ENCODE measurements around the gene PDE11A. TPM values are rescaled to one million over a fixed set of nuclear protein-coding genes. Genes with fewer than 3 reads are reported as not detected.
"Not testable (repeated sequence)": the region's sequence is repeated elsewhere in the genome, so short reads cannot be mapped to it uniquely, and the experiment has no call there.

PDE11A gene
- total RNA-seq, 1 experiment from 2014 or later: 2.6 TPM

DNA sequence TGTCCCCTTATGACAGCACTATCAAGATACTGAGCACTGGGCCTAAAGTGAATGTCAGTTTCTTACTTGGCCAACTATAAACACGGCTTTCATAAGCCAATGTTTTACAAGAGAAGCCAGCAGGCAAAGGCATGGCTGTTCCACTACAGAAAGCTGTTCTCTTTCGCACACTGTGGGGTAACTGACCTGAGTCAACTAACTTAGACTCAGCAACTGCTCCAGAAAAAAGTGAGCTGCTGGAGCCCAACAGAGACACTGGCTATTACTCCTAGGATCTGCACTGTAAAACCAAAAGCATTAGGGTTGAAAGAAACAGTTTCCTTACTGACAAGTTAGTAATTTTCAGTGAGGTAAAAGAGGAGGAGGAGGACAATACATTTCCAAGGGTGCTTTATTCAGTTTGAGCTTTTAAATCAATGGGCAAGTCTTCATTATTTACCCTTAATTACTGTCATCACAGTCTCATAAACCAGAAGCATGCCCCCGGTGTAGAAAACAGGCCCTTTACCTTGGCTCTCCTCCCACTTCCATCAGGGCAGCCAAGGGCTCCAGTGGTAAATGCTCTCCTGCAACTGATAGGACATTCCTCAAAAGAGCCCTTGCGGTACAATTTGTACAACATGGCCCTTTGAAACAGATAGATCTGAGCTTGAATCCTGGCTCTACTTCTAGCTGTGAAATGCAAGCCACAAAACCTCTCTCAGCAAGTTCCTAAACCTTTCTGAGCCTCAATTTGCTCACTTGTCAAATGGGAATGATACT, 275.7 kb downstream of the PDE11A start:
- in situ Hi-C loops (cut with HindIII; ENCODE audit: low sequenced_read_pairs): no loop called here
- DNase-seq (ENCODE audit: low spot score): no peak

- no peak for DNase-seq (ENCODE audit: low spot score)
These were observed 276.6 kb downstream of the PDE11A start for GRCh38 chr2:177796011-177796410.

DNA sequence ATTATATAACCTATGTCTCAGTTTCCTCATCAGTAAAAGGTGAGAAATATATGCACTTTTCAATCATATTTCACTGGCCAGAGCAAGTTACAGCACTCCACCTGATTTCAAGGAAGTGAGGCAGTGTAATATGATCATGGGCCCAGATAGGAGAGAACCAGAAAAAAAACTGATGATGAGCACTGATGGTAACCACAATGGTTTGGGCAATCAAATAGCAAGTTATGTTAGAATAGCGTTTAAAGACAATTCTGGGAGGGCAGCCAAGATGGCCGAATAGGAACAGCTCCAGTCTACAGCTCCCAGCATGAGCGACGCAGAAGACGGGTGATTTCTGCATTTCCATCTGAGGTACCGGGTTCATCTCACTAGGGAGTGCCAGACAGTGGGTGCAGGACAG, 287.4 kb downstream of the PDE11A start:
- DNase-seq (ENCODE audit: low spot score); in situ Hi-C loops (cut with HindIII; ENCODE audit: low sequenced_read_pairs): not testable (repeated sequence)

More at GRCh38 chr2:177796011-177796410, 276.6 kb downstream of the PDE11A start:
- in situ Hi-C loops (cut with HindIII; ENCODE audit: low sequenced_read_pairs): no loop called here

DNA sequence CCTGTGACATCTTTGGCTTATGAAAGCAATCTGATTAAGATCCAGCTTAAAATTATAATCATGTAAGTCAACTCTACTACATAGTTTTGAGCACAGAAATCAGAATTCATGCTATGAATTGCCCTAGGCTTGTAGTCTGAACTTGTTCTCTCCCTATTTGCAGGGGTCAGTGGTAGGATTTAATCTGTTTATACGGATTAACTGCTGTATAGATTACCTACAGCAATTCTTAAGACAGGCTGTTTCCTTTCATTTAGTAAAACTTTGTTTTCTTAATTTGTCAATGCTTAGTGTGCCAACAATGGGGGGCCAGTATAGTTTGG, 287.9 kb downstream of the PDE11A start:
- DNase-seq (ENCODE audit: low spot score): no peak
- in situ Hi-C loops (cut with HindIII; ENCODE audit: low sequenced_read_pairs): no loop called here

DNA sequence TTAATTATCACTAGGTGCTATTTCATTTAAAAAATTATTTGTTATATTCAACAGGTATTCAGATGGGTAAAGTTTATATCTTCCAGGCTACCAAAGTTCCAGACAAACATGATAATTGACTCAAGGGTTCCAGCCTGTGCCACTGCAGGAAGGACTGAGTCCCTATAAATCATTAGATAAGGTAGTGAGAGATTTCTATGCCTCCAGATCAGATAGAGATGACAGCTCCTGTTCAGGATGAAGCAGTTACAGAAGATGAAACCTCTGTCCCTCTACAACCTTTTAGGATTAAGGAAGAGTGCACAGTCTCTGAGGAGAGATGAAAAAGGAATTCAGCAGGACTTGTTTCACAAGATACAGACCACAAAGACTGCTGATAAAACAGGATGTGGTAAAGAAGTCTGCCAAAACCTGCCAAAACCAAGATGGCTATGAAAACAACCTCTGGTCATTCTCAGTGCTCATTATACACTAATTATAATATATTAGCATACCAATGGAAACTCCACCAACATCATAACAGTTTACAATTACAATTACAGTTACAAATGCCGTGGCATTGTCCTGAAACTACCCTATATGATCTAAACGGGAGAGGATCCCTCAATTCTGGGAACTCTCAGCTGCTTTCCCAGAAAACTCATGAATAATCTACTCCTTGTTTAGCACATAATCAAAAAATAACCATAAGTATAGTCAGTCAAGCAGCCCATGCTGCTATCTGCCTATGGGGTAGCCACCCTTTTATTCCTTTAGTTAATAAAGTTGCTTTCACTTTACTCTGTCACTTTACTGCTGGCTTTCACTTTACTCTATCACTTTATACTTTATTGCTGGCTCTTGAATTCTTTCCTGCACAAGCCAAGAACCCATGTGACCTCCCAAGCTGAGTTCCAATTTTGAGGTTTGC, 288.5 kb downstream of the PDE11A start:
- in situ Hi-C loops (cut with HindIII; ENCODE audit: low sequenced_read_pairs): no loop called here
- DNase-seq (ENCODE audit: low spot score): no peak

DNA sequence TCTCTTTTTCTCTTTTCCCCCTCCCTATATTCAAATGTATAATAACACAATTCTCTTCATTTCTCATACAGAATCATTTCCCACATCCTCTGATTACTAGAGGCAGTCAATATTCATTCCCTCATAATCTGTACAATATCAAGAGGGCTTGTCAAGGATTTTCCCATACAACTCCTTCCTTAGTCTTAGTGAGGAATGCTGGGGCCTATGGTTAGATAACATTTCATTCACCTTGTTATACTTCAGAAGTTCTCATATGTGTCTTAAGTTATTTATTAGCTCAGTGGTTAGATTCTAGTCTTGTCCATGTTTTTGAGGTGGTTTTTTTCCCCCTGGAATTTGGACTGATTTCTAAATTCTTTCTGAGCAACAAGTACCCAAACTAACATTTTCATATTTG, 289.5 kb downstream of the PDE11A start:
- in situ Hi-C loops (cut with HindIII; ENCODE audit: low sequenced_read_pairs): no loop called here
- DNase-seq (ENCODE audit: low spot score): no peak

GRCh38 chr2:177782613-177783012, 290.0 kb downstream of the PDE11A start:
- DNase-seq (ENCODE audit: low spot score): no peak
- in situ Hi-C loops (cut with HindIII; ENCODE audit: low sequenced_read_pairs): no loop called here

DNA sequence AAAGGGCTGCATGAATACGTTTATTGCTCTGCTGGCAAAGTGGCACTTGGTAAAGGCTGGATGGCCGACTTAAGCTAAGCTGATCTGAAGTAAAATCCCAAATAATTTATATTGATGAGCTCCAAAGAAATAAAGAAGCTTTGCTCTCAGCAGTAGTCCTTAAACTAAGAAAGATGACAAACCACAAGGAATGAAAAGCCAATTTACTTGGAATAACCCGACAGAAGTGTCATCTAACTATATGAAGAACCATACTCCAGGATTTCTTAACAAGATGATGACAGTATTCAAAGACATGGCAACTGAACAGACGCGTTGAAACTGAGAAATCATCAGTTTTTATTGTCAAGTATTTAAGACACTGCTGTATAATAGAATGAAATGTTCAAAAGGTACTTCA, 294.1 kb downstream of the PDE11A start:
- no peak for DNase-seq (ENCODE audit: low spot score)
- in situ Hi-C loops (cut with HindIII; ENCODE audit: low sequenced_read_pairs): no loop called here

GRCh38 chr2:177772529-177772928, 300.0 kb downstream of the PDE11A start:
- DNase-seq (ENCODE audit: low spot score): peak; percentile 14

GRCh38 chr2:177771191-177771590, 301.4 kb downstream of the PDE11A start:
- in situ Hi-C loops (cut with HindIII; ENCODE audit: low sequenced_read_pairs): no loop called here

More at GRCh38 chr2:177772529-177772928, 300.0 kb downstream of the PDE11A start:
- in situ Hi-C loops (cut with HindIII; ENCODE audit: low sequenced_read_pairs): no loop called here

GRCh38 chr2:177767768-177768167, 304.8 kb downstream of the PDE11A start:
- in situ Hi-C loops (cut with HindIII; ENCODE audit: low sequenced_read_pairs): no loop called here

More at GRCh38 chr2:177771191-177771590, 301.4 kb downstream of the PDE11A start:
- no peak for DNase-seq (ENCODE audit: low spot score)

GRCh38 chr2:177765698-177766097, 306.9 kb downstream of the PDE11A start:
- no peak for DNase-seq (ENCODE audit: low spot score)
- in situ Hi-C loops (cut with HindIII; ENCODE audit: low sequenced_read_pairs): no loop called here

More at GRCh38 chr2:177767768-177768167, 304.8 kb downstream of the PDE11A start:
- no peak for DNase-seq (ENCODE audit: low spot score)

GRCh38 chr2:177763531-177764265, 308.9 kb downstream of the PDE11A start:
- peak; percentile 72 for DNase-seq (ENCODE audit: low spot score)
- in situ Hi-C loops (cut with HindIII; ENCODE audit: low sequenced_read_pairs): no loop called here

GRCh38 chr2:177759443-177759842, 313.1 kb downstream of the PDE11A start:
- no peak for DNase-seq (ENCODE audit: low spot score)
- in situ Hi-C loops (cut with HindIII; ENCODE audit: low sequenced_read_pairs): no loop called here

DNA sequence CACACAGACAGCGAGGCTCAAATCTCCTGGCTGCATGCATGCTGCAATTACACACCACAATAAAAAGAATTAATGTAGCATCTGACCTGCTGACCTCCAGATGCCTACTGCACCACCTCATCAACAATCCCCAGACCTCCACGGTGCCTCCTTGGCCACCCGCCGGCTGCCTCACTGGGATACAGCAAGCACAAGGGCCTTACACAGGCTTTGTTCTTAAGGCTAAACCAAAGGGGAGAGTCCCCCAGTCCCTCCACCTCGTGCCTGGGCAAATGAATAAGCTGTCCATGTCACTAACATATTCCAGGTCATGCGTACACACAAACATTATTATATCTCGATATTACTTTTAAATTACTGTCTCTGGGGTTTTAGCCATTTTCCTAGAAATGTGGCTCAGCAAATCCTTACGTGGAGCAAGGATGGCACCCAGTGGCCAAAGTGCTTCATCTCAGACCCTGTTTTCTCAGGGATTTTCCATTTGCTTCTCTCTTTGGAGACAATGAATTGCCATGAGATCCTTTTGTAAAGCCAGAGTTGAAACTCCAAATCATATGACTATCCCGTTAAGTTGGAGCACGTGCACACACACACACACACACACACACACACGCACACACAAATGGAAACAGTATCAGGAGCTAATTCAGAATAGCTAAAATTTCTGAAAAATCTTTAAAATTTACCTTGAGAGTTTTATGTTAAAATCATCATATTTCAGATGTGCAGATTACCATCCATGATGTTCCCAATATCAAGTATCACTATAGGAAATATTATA, 313.8 kb downstream of the PDE11A start:
- in situ Hi-C loops (cut with HindIII; ENCODE audit: low sequenced_read_pairs): no loop called here
- DNase-seq (ENCODE audit: low spot score): peak; percentile 72

DNA sequence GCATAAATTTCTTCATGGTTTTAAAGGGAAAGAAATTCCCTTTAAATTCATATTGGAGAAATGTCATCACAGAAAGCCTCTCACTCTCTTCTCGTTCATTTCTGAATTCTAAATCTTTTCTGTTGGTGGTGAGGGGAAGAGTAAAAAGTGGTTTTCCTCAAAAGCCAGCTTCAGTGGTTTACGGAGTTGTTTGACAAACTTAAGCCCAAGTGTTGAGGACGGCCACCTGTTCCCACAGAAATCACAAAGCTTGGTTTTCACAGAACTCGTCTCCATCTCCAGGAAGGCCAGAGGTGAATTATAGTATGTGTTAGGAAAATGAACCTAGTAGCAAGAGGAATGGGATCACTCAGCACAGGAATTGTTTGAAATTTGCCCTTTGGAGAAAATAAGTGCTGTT, 316.2 kb downstream of the PDE11A start:
- in situ Hi-C loops (cut with HindIII; ENCODE audit: low sequenced_read_pairs): no loop called here
- DNase-seq (ENCODE audit: low spot score): peak; percentile 14

DNA sequence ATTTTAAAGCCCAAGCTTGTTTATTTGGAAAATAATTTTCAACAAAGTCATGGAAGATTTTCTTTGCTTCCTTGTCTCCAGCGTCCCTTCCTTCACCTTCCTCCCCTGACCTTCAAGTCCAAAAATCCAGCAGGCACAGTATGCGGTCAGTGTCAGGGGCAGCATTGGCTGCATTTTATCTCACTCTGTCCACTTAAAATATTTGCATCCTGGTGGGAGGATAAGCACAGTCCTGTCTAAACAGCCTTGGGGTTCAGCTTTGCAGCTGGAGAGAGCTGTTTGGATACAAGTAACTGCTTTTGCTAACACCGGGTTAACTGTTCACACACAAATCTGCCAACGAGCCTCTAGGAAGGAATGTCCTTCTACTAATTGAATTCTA, 318.1 kb downstream of the PDE11A start:
- in situ Hi-C loops (cut with HindIII; ENCODE audit: low sequenced_read_pairs): no loop called here
- peak; percentile 62 for DNase-seq (ENCODE audit: low spot score)

GRCh38 chr2:177753682-177754491, 318.7 kb downstream of the PDE11A start:
- in situ Hi-C loops (cut with HindIII; ENCODE audit: low sequenced_read_pairs): no loop called here
- peak; percentile 47 for DNase-seq (ENCODE audit: low spot score)
